Endothelial cell of umbilical vein (primary cell): ENCODE measurements around the gene EEF1E1. TPM values are rescaled to one million over a fixed set of nuclear protein-coding genes. Genes with fewer than 3 reads are reported as not detected.

Experiments used
- BruUV-seq: library from RNA; stranded (reverse); fragments of 400-500 nt; replicated peaks from 2 replicates; lab custom pipeline; 2021; lab: Mats Ljungman, UMichigan
- CTCF ChIA-PET: fragments of 300-600, 350-600 bp; sonication (Branson Sonifier 250); formaldehyde crosslinking; loops from one replicate; lab custom pipeline; 2021; ENCODE audit warnings: antibody characterized with exemption, inconsistent platforms; lab: Charles Lee
- POLR2A ChIA-PET: fragments of 300-600, 350-600 bp; sonication (Branson Sonifier 250); formaldehyde crosslinking; loops from one replicate; lab custom pipeline; 2021; ENCODE audit warnings: antibody characterized with exemption, inconsistent platforms; lab: Charles Lee
- DNase-seq: peaks from one replicate; pipeline ENCODE4 v3.0.0-alpha.2; 2011; ENCODE audit warnings: low read depth, low spot score
- FAIRE-seq: peaks from 2 replicates; lab custom pipeline; 2011; peaks lifted over from hg19 to GRCh38; lab: Jason Lieb, UNC
- H2AFZ ChIP-seq: 2 replicates; pipeline ENCODE4 v1.6.0; 2012; ENCODE audit warnings: low read depth, low read length, control low read depth, inconsistent platforms
- H3K27ac ChIP-seq: 2 replicates; pipeline ENCODE4 v1.5.1; 2011; ENCODE audit warnings: low read depth, mild to moderate bottlenecking, control low read depth, low read length, moderate library complexity; ENCODE audit not compliant: insufficient read depth
- H3K27me3 ChIP-seq, 2 experiments: 2 replicates each; pipeline versions ENCODE4 v1.6.0 to v1.6.1; 2011; ENCODE audit warnings: low read length in 2 of 2, mixed read lengths in 1 of 2; ENCODE audit not compliant: control insufficient read depth in 2 of 2, insufficient read depth in 2 of 2
- H3K36me3 ChIP-seq, 2 experiments: 2 replicates in 1 of 2; 3 replicates in 1 of 2; pipeline ENCODE4 v1.5.1; 2011; ENCODE audit warnings: low read length in 2 of 2, mild to moderate bottlenecking in 1 of 2, moderate library complexity in 1 of 2; ENCODE audit not compliant: control insufficient read depth in 2 of 2, insufficient read depth in 2 of 2; ENCODE audit errors: extremely low read depth in 1 of 2
- H3K4me1 ChIP-seq: 3 replicates; pipeline ENCODE4 v1.5.1; 2011; ENCODE audit warnings: mild to moderate bottlenecking, low read length; ENCODE audit not compliant: control insufficient read depth, insufficient read depth; ENCODE audit errors: extremely low read depth
- H3K4me2 ChIP-seq: 2 replicates; pipeline ENCODE4 v1.6.1; 2011; ENCODE audit warnings: low read length, control low read depth, mixed read lengths; ENCODE audit not compliant: insufficient read depth
- H3K4me3 ChIP-seq, 3 experiments: fragments of 200-600 bp in 1 of 3; sonication (generic), shearing (Covaris generic) in 1 of 3; replicated peaks in 1 of 3; 2 replicates each; pipeline ENCODE4 v1.5.1; 2011 to 2016; ENCODE audit warnings: control low read depth in 3 of 3, low read length in 3 of 3, mild to moderate bottlenecking in 2 of 3, inconsistent platforms in 1 of 3, low read depth in 1 of 3, moderate library complexity in 1 of 3; ENCODE audit not compliant: insufficient read depth in 1 of 3
- H3K79me2 ChIP-seq: 2 replicates; pipeline ENCODE4 v1.6.0; 2012; ENCODE audit warnings: low read length, inconsistent platforms; ENCODE audit not compliant: control insufficient read depth, insufficient read depth
- H3K9ac ChIP-seq: replicated peaks from 2 replicates; pipeline ENCODE3; 2011; ENCODE audit warnings: low read length, control low read depth; ENCODE audit not compliant: insufficient read depth; ENCODE audit errors: extremely low read depth
- H3K9me1 ChIP-seq: replicated peaks from 3 replicates; pipeline ENCODE4 v1.6.0; 2011; ENCODE audit warnings: mild to moderate bottlenecking, low read length; ENCODE audit not compliant: control insufficient read depth, insufficient read depth; ENCODE audit errors: extremely low read depth
- H3K9me3 ChIP-seq: replicated peaks from 2 replicates; pipeline ENCODE4 v1.5.1; 2012; ENCODE audit warnings: low read length, inconsistent platforms; ENCODE audit not compliant: control insufficient read depth, insufficient read depth
- H4K20me1 ChIP-seq: replicated peaks from 2 replicates; pipeline ENCODE3; 2011; ENCODE audit warnings: mild to moderate bottlenecking, low read length; ENCODE audit not compliant: control insufficient read depth, insufficient read depth; ENCODE audit errors: extremely low read depth
- EZH2 ChIP-seq: IDR thresholded peaks from 2 replicates; pipeline ENCODE4 v1.6.1; 2012; ENCODE audit warnings: borderline replicate concordance, low read depth, mild to moderate bottlenecking, moderate library complexity, low read length, inconsistent platforms; ENCODE audit not compliant: severe bottlenecking
- FOS ChIP-seq: IDR thresholded peaks from 2 replicates; pipeline ENCODE4 v1.6.1; 2011; ENCODE audit warnings: mild to moderate bottlenecking, low read length, moderate library complexity, borderline replicate concordance; ENCODE audit not compliant: insufficient read depth
- GATA2 ChIP-seq: IDR thresholded peaks from 2 replicates; pipeline ENCODE4 v1.7.0; 2011; ENCODE audit warnings: low read depth, mild to moderate bottlenecking, moderate library complexity, mixed read lengths, low read length; ENCODE audit not compliant: insufficient read length, insufficient read depth
- JUN ChIP-seq: IDR thresholded peaks from 2 replicates; pipeline ENCODE4 v1.6.1; 2011; ENCODE audit warnings: borderline replicate concordance, low read depth; ENCODE audit not compliant: insufficient read length, insufficient read depth
- MAX ChIP-seq: IDR thresholded peaks from 2 replicates; pipeline ENCODE4 v1.6.1; 2011; ENCODE audit not compliant: insufficient read depth, insufficient read length
- MYC ChIP-seq: IDR thresholded peaks from one replicate; pipeline ENCODE4 v1.6.1; 2011; ENCODE audit warnings: mild to moderate bottlenecking, low read depth, low read length
- POLR2A ChIP-seq: IDR thresholded peaks from 2 replicates; pipeline ENCODE4 v1.6.1; 2012; ENCODE audit warnings: low read depth, mild to moderate bottlenecking, control low read depth, low read length
- POLR2AphosphoS5 ChIP-seq: IDR thresholded peaks from 2 replicates; pipeline ENCODE4 v1.6.1; 2012; ENCODE audit warnings: low read depth, mild to moderate bottlenecking, control low read depth, low read length, moderate library complexity; ENCODE audit not compliant: insufficient read depth
- dilution Hi-C: fragments of 300-500 bp; cut with MboI; formaldehyde crosslinking; loops from one replicate; pipeline ENCODE4 v1.15.0; 2019; ENCODE audit warnings: low sequenced_read_pairs; ENCODE audit not compliant: extremely low pct_ligation_motif_present
- intact Hi-C: fragments of 100-400 bp; cut with micrococcal nuclease; formaldehyde crosslinking; loops from one replicate; pipeline ENCODE4 v1.10.0; 2022
- polyA plus RNA-seq, 4 experiments: library from polyadenylated mRNA; depleted of rRNA in 3 of 4; stranded (reverse) in 3 of 4; unstranded in 1 of 4; fragments of >200 nt; gene quantifications; 2 replicates each; pipeline versions ENCODE4 v1.2.1 to v1.2.3, GENCODE V29; 2011 to 2012; ENCODE audit warnings: missing spikeins in 1 of 4
- total RNA-seq: library from RNA; stranded (reverse); gene quantifications from 2 replicates; pipeline ENCODE4 v1.2.3, GENCODE V29; 2021
- TF ChIP-seq, protein P1 (sequence below), 2 donors: IDR thresholded peaks; 1 replicate in 1 of 2; 2 replicates in 1 of 2; pipeline ENCODE4 v1.5.1; 2011; ENCODE audit warnings: low read length in 2 of 2, mild to moderate bottlenecking in 2 of 2, moderate library complexity in 2 of 2, control low read depth in 1 of 2, inconsistent platforms in 1 of 2, low read depth in 1 of 2; ENCODE audit not compliant: insufficient read depth in 1 of 2; ENCODE audit errors: extremely low read depth in 1 of 2

EEF1E1 gene
- total and polyA plus RNA-seq, 2 donors (not counting 3 experiments of a cell fraction or from before 2014, with no cell fraction given), result 53.8 to 58.1 TPM

DNA sequence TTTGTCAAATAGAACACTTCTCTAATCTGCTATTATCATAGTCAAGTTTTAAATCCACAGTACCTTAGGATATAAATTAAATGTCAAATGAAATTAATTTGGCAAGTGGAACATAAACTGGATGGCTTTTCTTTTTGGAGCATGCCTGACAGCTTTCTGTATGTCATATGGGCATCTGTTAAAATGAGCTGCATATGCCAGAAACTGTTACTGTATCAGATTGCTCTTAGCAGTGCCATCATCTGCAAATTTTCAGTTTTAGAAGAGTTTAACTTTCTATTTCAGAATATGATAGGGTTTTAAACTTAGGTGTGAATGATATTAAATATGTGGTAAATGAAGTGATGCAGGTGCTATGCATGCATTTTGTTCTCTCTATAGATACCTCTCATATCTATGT lies 3.4 kb upstream of the EEF1E1 start:
- ChIA-PET POLR2A (no interaction called here), CTCF (no interaction called here)
- Histone ChIP-seq H3K9me3 (no peaks in the 10 kb centered on the region), H2AFZ (no peak overlapping the region), H3K4me1 (peaks cover 27% of the 10 kb centered on the region), H3K27ac (no peak overlapping the region), H3K79me2 (peaks cover 14% of the 10 kb centered on the region), H4K20me1 (no peaks in the 10 kb centered on the region), H3K27me3 (no peaks in the 10 kb centered on the region), H3K4me3 (no peak overlapping the region), H3K36me3 (no peaks in the 10 kb centered on the region), H3K9me1 (no peaks in the 10 kb centered on the region), H3K9ac (no peak overlapping the region), H3K4me2 (no peak overlapping the region)
- DNase-seq (no peak), FAIRE-seq (no peak)
- TF ChIP-seq POLR2A (no peak), EZH2 (no peak), POLR2AphosphoS5 (no peak), MAX (no peak), MYC (no peak), JUN (no peak), GATA2 (no peak), FOS (no peak)
- TF ChIP-seq, protein P1, sequence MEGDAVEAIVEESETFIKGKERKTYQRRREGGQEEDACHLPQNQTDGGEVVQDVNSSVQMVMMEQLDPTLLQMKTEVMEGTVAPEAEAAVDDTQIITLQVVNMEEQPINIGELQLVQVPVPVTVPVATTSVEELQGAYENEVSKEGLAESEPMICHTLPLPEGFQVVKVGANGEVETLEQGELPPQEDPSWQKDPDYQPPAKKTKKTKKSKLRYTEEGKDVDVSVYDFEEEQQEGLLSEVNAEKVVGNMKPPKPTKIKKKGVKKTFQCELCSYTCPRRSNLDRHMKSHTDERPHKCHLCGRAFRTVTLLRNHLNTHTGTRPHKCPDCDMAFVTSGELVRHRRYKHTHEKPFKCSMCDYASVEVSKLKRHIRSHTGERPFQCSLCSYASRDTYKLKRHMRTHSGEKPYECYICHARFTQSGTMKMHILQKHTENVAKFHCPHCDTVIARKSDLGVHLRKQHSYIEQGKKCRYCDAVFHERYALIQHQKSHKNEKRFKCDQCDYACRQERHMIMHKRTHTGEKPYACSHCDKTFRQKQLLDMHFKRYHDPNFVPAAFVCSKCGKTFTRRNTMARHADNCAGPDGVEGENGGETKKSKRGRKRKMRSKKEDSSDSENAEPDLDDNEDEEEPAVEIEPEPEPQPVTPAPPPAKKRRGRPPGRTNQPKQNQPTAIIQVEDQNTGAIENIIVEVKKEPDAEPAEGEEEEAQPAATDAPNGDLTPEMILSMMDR (IDR thresholded peaks at IDR 0.05; ENCODE audit: extremely low read depth in 1 of 2, insufficient read depth in 1 of 2, low read depth in 1 of 2, low read length in 2 of 2), result no peak
- intact Hi-C loops (no loop called here), dilution Hi-C loops (no loop called here)
- BruUV-seq, result no TSS peak
